DOHH2 (cell line): Measurements from ENCODE around the gene TEX29.

Source experiments
- H3F3A ChIP-seq: fragments of 200-600 bp; sonication (generic), shearing (Covaris generic); 2 replicates; pipeline ENCODE4 v1.6.0; 2016; ENCODE audit warnings: antibody characterized with exemption, mild to moderate bottlenecking; ENCODE audit not compliant: control insufficient read depth, insufficient read depth
- H3K27ac ChIP-seq: fragments of 200-600 bp; sonication (generic); 2 replicates; pipeline ENCODE4 v1.5.1; 2014; ENCODE audit warnings: low read depth, mild to moderate bottlenecking, low read length, moderate library complexity
- H3K27me3 ChIP-seq: fragments of 200-600 bp; sonication (generic); 2 replicates; pipeline ENCODE4 v1.6.1; 2014; ENCODE audit warnings: mild to moderate bottlenecking, low read length, mixed read lengths; ENCODE audit not compliant: control insufficient read depth
- H3K36me3 ChIP-seq: fragments of 200-600 bp; sonication (generic); 2 replicates; pipeline ENCODE4 v1.6.1; 2014; ENCODE audit warnings: mild to moderate bottlenecking, low read length, moderate library complexity, mixed read lengths; ENCODE audit not compliant: control insufficient read depth
- H3K4me1 ChIP-seq: fragments of 200-600 bp; sonication (generic); 2 replicates; pipeline ENCODE4 v1.6.1; 2014; ENCODE audit warnings: mild to moderate bottlenecking, low read length, mixed read lengths; ENCODE audit not compliant: control insufficient read depth
- H3K4me2 ChIP-seq: fragments of 200-600 bp; sonication (generic); 2 replicates; pipeline ENCODE4 v1.6.0; 2014; ENCODE audit warnings: mild to moderate bottlenecking, low read length, moderate library complexity
- H3K4me3 ChIP-seq: fragments of 200-600 bp; sonication (generic); 2 replicates; pipeline ENCODE4 v1.5.1; 2014; ENCODE audit warnings: mild to moderate bottlenecking, low read length, mixed read lengths
- H3K79me2 ChIP-seq: fragments of 200-600 bp; sonication (generic); 2 replicates; pipeline ENCODE4 v1.6.1; 2014; ENCODE audit warnings: mild to moderate bottlenecking, low read length, mixed read lengths; ENCODE audit not compliant: control insufficient read depth
- H3K9me2 ChIP-seq: fragments of 200-600 bp; sonication (generic); replicated peaks from 2 replicates; pipeline ENCODE4 v1.6.1; 2014; ENCODE audit warnings: mild to moderate bottlenecking, low read length, mixed read lengths; ENCODE audit not compliant: control insufficient read depth
- H3K9me3 ChIP-seq: fragments of 200-600 bp; sonication (generic); 2 replicates; pipeline ENCODE4 v1.6.1; 2014; ENCODE audit warnings: antibody characterized with exemption, low read length, mixed read lengths; ENCODE audit not compliant: control insufficient read depth, insufficient read depth
- H4K20me1 ChIP-seq: fragments of 200-600 bp; sonication (generic); 2 replicates; pipeline ENCODE4 v1.6.0; 2014; ENCODE audit warnings: low read depth, mild to moderate bottlenecking, antibody characterized with exemption, low read length, moderate library complexity; ENCODE audit not compliant: control insufficient read depth, insufficient read depth
- CTCF ChIP-seq: fragments of 200-600 bp; sonication (generic); IDR thresholded peaks from one replicate; pipeline ENCODE4 v1.5.1; 2014; ENCODE audit warnings: antibody characterized with exemption, mild to moderate bottlenecking, low read depth, low read length; ENCODE audit not compliant: poor library complexity, severe bottlenecking
- EZH2phosphoT487 ChIP-seq: fragments of 200-600 bp; sonication (generic); IDR thresholded peaks from 2 replicates; pipeline ENCODE4 v1.6.1; 2017; ENCODE audit warnings: borderline replicate concordance, mild to moderate bottlenecking, antibody characterized with exemption, low read length, moderate library complexity, mixed read lengths

Gene TEX29

GRCh38 chr13:111312944-111313590, 7.4 kb upstream of the TEX29 start:
- H3K9me2 ChIP-seq: no peaks in the 10 kb centered on the region
- TF ChIP-seq EZH2phosphoT487 (no peak), CTCF (no peak)
- peaks cover 20% of the 10 kb centered on the region for H3K79me2 ChIP-seq
- no peak overlapping the region for H3K4me3 ChIP-seq
- 0 out of 2 replicates have a peak, but pooled peaks cover 7% of the 10 kb centered on the region for H4K20me1 ChIP-seq
- H3K36me3 ChIP-seq: peaks cover 15% of the 10 kb centered on the region
- no peaks in the 10 kb centered on the region for H3K4me1 ChIP-seq
- H3K27me3 ChIP-seq: no peaks in the 10 kb centered on the region
- no peak overlapping the region for H3K27ac ChIP-seq
- no peaks in the 10 kb centered on the region for H3F3A ChIP-seq
- H3K4me2 ChIP-seq: no peak overlapping the region
- no peaks in the 10 kb centered on the region for H3K9me3 ChIP-seq

GRCh38 chr13:111313911-111314425, 6.5 kb upstream of the TEX29 start:
- Histone ChIP-seq H3K4me2 (no peak overlapping the region), H3K79me2 (peaks cover 15% of the 10 kb centered on the region), H3K27ac (no peak overlapping the region), H3K9me2 (no peaks in the 10 kb centered on the region), H3K9me3 (no peaks in the 10 kb centered on the region), H3F3A (no peaks in the 10 kb centered on the region), H3K36me3 (peaks cover 6% of the 10 kb centered on the region; the same call in 1 of the 2 replicates), H3K4me1 (no peaks in the 10 kb centered on the region), H3K4me3 (no peak overlapping the region), H3K27me3 (no peaks in the 10 kb centered on the region), H4K20me1 (0 out of 2 replicates have a peak, but pooled peaks cover 7% of the 10 kb centered on the region)
- TF ChIP-seq EZH2phosphoT487 (no peak), CTCF (no peak)

- peaks cover 6% of the 10 kb centered on the region for H3K79me2 ChIP-seq
- no peaks in the 10 kb centered on the region for H3K9me2 ChIP-seq
- H3F3A ChIP-seq: no peaks in the 10 kb centered on the region
- H3K27ac ChIP-seq: no peak overlapping the region
- H3K4me2 ChIP-seq: no peak overlapping the region
- H3K4me3 ChIP-seq: no peak overlapping the region
- TF ChIP-seq EZH2phosphoT487: no peak
- TF ChIP-seq CTCF: no peak
- peaks cover 4% of the 10 kb centered on the region; the same call in 1 of the 2 replicates for H3K36me3 ChIP-seq
- no peaks in the 10 kb centered on the region for H3K9me3 ChIP-seq
- H4K20me1 ChIP-seq: 0 out of 2 replicates have a peak, but pooled peaks cover 7% of the 10 kb centered on the region
- H3K27me3 ChIP-seq: no peaks in the 10 kb centered on the region
- no peaks in the 10 kb centered on the region for H3K4me1 ChIP-seq
Measured at GRCh38 chr13:111314852-111315251, 5.6 kb upstream of the TEX29 start.
